ENCODE measurements around the gene TGM1.
"Not testable (repeated sequence)": the region's sequence is repeated elsewhere in the genome, so short reads cannot be mapped to it uniquely, and the experiment has no call there.

Gene TGM1

GRCh38 chr14:24254630-24255392, 8.2 kb downstream of the TGM1 start:
- DNase-seq (ENCODE audit: low spot score), result no peak

GRCh38 chr14:24253936-24254335, 9.0 kb downstream of the TGM1 start:
- DNase-seq (ENCODE audit: low spot score), result no peak

GRCh38 chr14:24252289-24253124, 10.5 kb downstream of the TGM1 start:
- DNase-seq (ENCODE audit: low spot score), result no peak

GRCh38 chr14:24251880-24252288, 11.1 kb downstream of the TGM1 start:
- DNase-seq (ENCODE audit: low spot score), result peak; percentile 53

- DNase-seq (ENCODE audit: low spot score), result no peak
Measured at GRCh38 chr14:24250354-24250753, 12.6 kb downstream of the TGM1 start.

GRCh38 chr14:24249230-24250021, 13.6 kb downstream of the TGM1 start:
- no peak for DNase-seq (ENCODE audit: low spot score)

- DNase-seq (ENCODE audit: low spot score), result no peak
Measured at GRCh38 chr14:24247422-24247821, 15.6 kb downstream of the TGM1 start.

- DNase-seq (ENCODE audit: low spot score), result no peak
Measured at GRCh38 chr14:24246765-24247212, 16.2 kb downstream of the TGM1 start.

- not testable (repeated sequence) for DNase-seq (ENCODE audit: low spot score)
Measured at GRCh38 chr14:24245350-24245749, 17.6 kb downstream of the TGM1 start.

- DNase-seq (ENCODE audit: low spot score), result no peak
Measured at GRCh38 chr14:24243336-24243836, 19.6 kb downstream of the TGM1 start.

GRCh38 chr14:24241829-24242443, 21.0 kb downstream of the TGM1 start:
- DNase-seq (ENCODE audit: low spot score), result peak; percentile 94

- no peak for DNase-seq (ENCODE audit: low spot score)
Measured at GRCh38 chr14:24240110-24240918, 22.7 kb downstream of the TGM1 start.

GRCh38 chr14:24238527-24239037, 24.4 kb downstream of the TGM1 start:
- no peak for DNase-seq (ENCODE audit: low spot score)

GRCh38 chr14:24238123-24238522, 24.9 kb downstream of the TGM1 start:
- DNase-seq (ENCODE audit: low spot score), result no peak

GRCh38 chr14:24237463-24237955, 25.5 kb downstream of the TGM1 start:
- no peak for DNase-seq (ENCODE audit: low spot score)

GRCh38 chr14:24236689-24237462, 26.1 kb downstream of the TGM1 start:
- DNase-seq (ENCODE audit: low spot score), result no peak

GRCh38 chr14:24235804-24236688, 26.9 kb downstream of the TGM1 start:
- DNase-seq (ENCODE audit: low spot score), result no peak

Measured in AG08396 (cell line).